ENCODE measurements around the gene SLC5A10.
"Not testable (repeated sequence)": the region's sequence is repeated elsewhere in the genome, so short reads cannot be mapped to it uniquely, and the experiment has no call there.

DNA sequence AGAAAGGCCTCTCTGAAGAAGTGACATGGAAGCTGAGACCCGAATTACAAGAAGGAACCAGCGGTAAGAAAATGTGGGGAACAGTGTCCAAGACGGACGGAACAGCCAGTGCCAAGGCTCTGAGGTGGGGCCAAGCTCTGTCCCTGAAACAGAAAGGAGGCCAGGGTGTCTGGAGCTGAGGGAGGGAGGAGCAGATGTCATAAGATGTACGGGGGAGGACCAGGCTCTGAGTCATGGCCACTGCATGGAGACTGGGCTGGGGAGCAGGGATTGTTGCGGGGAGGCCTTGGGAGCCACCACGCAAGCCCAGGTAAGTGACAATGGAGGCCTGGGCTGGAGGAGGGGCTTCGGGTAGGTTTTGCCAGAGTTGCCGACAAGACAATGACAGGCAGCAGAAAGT is 92.7 kb downstream of the SLC5A10 start:
- not testable (repeated sequence) for TF ChIP-seq CTCF, POLR2A (IDR thresholded peaks at IDR 0.05)

Measured in esophagus squamous epithelium (tissue), 4 donors.